Measurements from ENCODE around the gene CHST14.

Gene CHST14

GRCh38 chr15:40489274-40490175 is 18.7 kb downstream of the CHST14 start:
- DNase-seq (ENCODE audit: low read depth in 2 of 2): no peak

- DNase-seq (ENCODE audit: low read depth in 2 of 2): peak; percentile 52 to 54
Measured at GRCh38 chr15:40493089-40493840, 22.5 kb downstream of the CHST14 start.

DNA sequence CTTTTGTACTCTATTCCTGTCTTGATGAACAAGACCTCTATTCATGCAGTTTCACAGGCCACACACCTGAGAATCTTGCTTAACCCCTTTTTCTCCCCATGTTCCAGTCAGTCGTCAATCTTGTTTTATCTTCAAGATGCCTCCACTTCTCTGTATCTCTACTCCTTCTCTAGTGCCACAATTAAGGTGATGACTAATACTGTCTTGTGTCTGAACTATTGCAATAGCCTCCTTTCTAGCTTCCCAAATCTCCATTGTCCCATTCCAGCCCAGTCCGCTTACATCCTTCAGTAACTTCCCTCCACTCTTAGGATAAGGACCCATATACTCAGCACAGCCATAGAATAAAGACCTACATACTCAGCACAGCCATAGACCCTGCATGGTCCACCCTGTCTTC is 24.7 kb downstream of the CHST14 start:
- DNase-seq (ENCODE audit: low read depth in 2 of 2): no peak

GRCh38 chr15:40498418-40498817 is 27.6 kb downstream of the CHST14 start:
- DNase-seq (ENCODE audit: low read depth in 2 of 2): no peak

GRCh38 chr15:40498891-40499290 is 28.1 kb downstream of the CHST14 start:
- no peak for DNase-seq (ENCODE audit: low read depth in 2 of 2)

- no peak for DNase-seq (ENCODE audit: low read depth in 2 of 2)
Measured at GRCh38 chr15:40499931-40500330, 29.1 kb downstream of the CHST14 start.

GRCh38 chr15:40500568-40501330 is 30.0 kb downstream of the CHST14 start:
- DNase-seq (ENCODE audit: low read depth in 2 of 2): no peak

DNA sequence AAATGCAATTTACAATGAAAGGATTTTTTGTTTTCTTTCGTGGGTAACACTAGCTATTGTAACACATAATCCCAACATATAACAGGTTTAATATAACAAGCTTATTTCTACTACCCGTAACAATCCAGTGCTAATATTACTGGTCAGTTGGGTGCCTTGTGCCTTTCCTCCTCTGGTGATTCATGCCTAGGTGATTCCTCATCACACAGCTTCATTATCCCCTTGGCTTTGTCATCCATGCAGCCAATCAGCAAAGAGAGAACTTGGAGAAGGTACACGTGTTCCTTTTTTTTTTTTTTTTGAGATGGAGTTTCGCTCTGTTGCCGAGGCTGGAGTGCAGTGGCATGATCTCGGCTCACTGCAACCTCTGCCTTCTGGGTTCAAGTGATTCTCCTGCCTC is 30.7 kb downstream of the CHST14 start:
- DNase-seq (ENCODE audit: low read depth in 2 of 2): no peak

- DNase-seq (ENCODE audit: low read depth in 2 of 2): peak; percentile 57 to 60
Measured at GRCh38 chr15:40506964-40507571, 36.3 kb downstream of the CHST14 start.

GRCh38 chr15:40508216-40508615 is 37.4 kb downstream of the CHST14 start:
- DNase-seq (ENCODE audit: low read depth in 2 of 2): no peak

DNA sequence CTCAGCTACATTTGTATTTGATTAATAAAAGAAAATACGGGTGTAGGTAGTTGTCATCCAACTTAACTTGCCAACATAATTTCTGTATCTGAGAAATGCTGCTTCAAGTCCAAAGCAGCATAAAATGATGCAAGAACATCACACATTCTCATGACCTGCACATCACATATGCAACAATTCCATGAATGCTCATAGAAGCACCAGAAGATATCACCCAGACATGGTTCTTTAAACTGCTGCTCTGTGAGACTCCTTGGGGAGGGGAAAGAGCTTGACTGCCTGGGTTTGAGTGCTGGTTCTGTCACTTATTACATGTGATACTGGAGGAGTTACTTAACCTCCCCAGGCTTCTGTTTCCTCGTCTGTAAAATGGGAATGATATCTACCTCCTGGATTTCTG is 39.4 kb downstream of the CHST14 start:
- no peak for DNase-seq (ENCODE audit: low read depth in 2 of 2)

GRCh38 chr15:40511093-40511471 is 40.3 kb downstream of the CHST14 start:
- DNase-seq (ENCODE audit: low read depth in 2 of 2): no peak

GRCh38 chr15:40511472-40512133 is 40.8 kb downstream of the CHST14 start:
- no peak for DNase-seq (ENCODE audit: low read depth in 2 of 2)

DNA sequence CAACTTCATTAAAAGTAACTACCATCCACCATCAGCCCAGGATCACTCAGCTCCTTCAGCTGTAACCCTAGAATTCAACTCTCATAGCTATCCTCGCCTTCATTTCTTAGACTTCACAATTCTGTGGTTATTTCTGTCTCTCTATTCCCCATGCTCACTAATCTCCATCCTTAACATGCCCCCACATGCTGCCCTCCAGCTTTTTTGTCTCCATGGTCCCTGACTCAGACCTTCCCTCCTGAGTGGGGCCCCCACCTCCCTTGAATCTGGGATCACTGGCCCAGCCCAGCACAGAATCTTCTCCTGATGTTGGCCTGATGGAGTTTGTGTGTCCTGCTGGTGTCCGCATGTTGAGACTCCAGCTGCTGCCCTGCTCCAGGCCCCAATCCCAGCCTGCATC is 41.7 kb downstream of the CHST14 start:
- no peak for DNase-seq (ENCODE audit: low read depth in 2 of 2)

DNA sequence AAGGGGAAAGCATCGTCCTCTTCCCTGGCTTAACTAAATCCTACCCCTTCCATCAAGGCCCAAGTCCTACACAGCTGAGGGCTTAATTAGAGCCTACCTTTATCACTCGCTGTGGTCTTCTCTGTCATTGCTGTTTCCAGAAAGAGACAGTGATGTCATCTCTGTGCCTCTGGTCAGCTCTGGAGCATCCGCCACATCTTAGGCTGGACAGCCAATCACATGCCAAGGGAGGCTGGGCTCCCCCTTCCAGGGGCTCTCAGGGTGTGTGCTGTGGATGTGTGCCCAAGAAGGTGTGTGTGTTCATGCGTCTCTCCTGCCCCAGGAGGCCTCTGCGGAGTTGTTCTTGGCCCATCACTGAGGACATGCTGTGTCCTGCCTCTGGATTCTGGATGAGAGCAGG is 42.8 kb downstream of the CHST14 start:
- no peak for DNase-seq (ENCODE audit: low read depth in 2 of 2)

DNA sequence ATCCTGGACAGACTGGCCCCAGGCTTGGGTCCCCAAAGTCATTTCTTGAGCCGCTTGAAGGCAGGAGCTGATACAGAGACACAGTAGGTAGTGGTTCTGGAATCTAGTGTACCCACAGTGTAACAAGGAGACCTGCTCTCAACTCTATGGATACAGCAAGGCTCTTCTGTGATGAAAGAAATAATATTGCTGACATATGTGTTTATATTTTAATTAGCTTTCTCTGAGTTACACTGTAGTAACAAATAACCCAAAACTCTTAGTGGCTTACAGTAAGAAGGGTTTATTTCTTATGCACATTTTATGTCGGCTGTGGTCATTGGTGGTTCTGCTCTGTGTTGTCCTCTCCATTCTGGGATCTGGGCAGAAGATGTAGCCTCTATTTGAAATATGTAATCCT is 45.5 kb downstream of the CHST14 start:
- DNase-seq (ENCODE audit: low read depth in 2 of 2): no peak

Measured in stimulated activated CD8-positive, alpha-beta memory T cell treated with anti-CD3 and anti-CD28 coated beads, Interleukin-15, amount 100 ng/mL, for 48 hours (primary cell).